Upper lobe of right lung (tissue), 1 donor: Measurements from ENCODE around the gene MAPK7. TPM values are rescaled to one million over a fixed set of nuclear protein-coding genes. Genes with fewer than 3 reads are reported as not detected.

Experiments
- ATAC-seq: fragments of 200-7000 bp; cut with Tn5 transposase; one replicate; pipeline ENCODE4 v1.9.1; 2020; ENCODE audit warnings: mild to moderate bottlenecking, moderate library complexity
- DNase-seq: peaks from one replicate; pipeline ENCODE4 v3.0.0-alpha.2; 2020
- H3K27ac ChIP-seq: fragments of 200-600 bp; one replicate; pipeline ENCODE4 v1.8.0; 2022
- H3K27me3 ChIP-seq: fragments of 200-600 bp; one replicate; pipeline ENCODE4 v1.8.0; 2022; ENCODE audit warnings: mild to moderate bottlenecking
- H3K36me3 ChIP-seq: fragments of 200-600 bp; one replicate; pipeline ENCODE4 v1.8.0; 2022
- H3K4me1 ChIP-seq: fragments of 200-600 bp; one replicate; pipeline ENCODE4 v1.8.0; 2022
- H3K4me3 ChIP-seq: fragments of 200-600 bp; one replicate; pipeline ENCODE4 v1.8.0; 2022; ENCODE audit warnings: mild to moderate bottlenecking
- H3K9me3 ChIP-seq: fragments of 200-600 bp; one replicate; pipeline ENCODE4 v1.8.0; 2022
- intact Hi-C: fragments of 100-400 bp; cut with DNase I; formaldehyde crosslinking; loops from one replicate; pipeline ENCODE4 v1.11.0; 2022
- total RNA-seq: library from RNA; stranded (reverse); fragmentation: NEBNext Ultra II Directional; extraction: Animal tissue kit (Norgen Biotek cat#: 25700); gene quantifications from one replicate; pipeline ENCODE4 v1.2.1, GENCODE V29; 2021
- TF ChIP-seq, protein P1 (sequence below): fragments of 200-600 bp; IDR thresholded peaks from one replicate; pipeline ENCODE4 v1.8.0; 2022; ENCODE audit warnings: antibody characterized with exemption
- donor health status: DM: no; HTN: yes; CAD: no; lungs with severe emphysema.

MAPK7 gene
- total RNA-seq, 1 donor from 2014 or later: 25.7 TPM

DNA sequence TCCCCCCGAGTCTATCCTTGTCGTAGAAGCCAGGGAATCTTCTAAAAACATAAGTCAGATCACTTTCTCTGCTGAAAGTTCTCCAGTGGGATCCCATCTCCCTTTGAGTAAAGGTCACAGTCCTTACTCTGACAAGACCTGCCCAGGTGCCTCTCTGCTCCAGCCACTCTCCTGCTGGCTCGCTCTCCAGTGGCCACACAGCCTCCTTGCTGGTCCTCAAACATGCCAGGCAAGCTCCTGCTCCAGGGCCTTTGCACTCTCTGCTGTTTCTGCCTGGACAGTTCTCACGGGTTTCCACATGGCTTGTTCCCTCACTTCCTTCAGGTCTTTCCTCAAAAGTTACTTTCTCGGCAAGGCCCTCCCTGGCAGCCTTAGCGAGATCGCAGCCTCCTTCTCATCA lies 19.1 kb upstream of the MAPK7 start:
- DNase-seq: no peak

DNA sequence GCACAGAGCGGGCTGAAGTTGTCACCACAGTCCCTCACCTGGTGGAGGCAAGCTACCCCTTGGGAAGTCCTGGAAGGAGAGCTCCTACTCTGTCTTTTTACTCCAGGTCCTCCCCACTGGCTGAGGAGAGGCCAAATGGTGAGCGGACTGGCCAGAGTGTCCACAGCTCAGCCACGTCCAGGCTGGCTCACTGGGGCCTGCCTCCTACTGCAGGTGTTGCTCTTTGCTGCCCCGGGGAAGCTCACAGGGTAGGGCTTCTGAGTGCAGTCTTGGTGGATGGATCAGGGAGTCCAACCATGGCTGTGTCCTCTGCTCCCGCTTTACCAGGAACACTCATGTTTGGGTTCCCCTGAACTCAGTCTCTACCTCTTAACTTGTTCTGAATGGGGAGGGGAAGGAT lies 18.4 kb upstream of the MAPK7 start:
- ATAC-seq (no peak), DNase-seq (no peak)
- H3K4me3 ChIP-seq: no peak overlapping the region
- no peaks in the 10 kb centered on the region for H3K27me3 ChIP-seq
- intact Hi-C loops: no loop called here
- no peaks in the 10 kb centered on the region for H3K36me3 ChIP-seq
- H3K9me3 ChIP-seq: no peaks in the 10 kb centered on the region
- H3K27ac ChIP-seq: no peak overlapping the region
- H3K4me1 ChIP-seq: no peaks in the 10 kb centered on the region
- TF ChIP-seq, protein P1, sequence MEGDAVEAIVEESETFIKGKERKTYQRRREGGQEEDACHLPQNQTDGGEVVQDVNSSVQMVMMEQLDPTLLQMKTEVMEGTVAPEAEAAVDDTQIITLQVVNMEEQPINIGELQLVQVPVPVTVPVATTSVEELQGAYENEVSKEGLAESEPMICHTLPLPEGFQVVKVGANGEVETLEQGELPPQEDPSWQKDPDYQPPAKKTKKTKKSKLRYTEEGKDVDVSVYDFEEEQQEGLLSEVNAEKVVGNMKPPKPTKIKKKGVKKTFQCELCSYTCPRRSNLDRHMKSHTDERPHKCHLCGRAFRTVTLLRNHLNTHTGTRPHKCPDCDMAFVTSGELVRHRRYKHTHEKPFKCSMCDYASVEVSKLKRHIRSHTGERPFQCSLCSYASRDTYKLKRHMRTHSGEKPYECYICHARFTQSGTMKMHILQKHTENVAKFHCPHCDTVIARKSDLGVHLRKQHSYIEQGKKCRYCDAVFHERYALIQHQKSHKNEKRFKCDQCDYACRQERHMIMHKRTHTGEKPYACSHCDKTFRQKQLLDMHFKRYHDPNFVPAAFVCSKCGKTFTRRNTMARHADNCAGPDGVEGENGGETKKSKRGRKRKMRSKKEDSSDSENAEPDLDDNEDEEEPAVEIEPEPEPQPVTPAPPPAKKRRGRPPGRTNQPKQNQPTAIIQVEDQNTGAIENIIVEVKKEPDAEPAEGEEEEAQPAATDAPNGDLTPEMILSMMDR: no peak

More for the DNA sequence above, 19.1 kb upstream of the MAPK7 start:
- Histone ChIP-seq H3K4me3 (no peak overlapping the region), H3K9me3 (no peaks in the 10 kb centered on the region), H3K36me3 (no peaks in the 10 kb centered on the region), H3K27me3 (no peaks in the 10 kb centered on the region), H3K27ac (no peak overlapping the region), H3K4me1 (no peaks in the 10 kb centered on the region)
- ATAC-seq: no peak
- intact Hi-C loops: no loop called here
- TF ChIP-seq, protein P1: no peak

DNA sequence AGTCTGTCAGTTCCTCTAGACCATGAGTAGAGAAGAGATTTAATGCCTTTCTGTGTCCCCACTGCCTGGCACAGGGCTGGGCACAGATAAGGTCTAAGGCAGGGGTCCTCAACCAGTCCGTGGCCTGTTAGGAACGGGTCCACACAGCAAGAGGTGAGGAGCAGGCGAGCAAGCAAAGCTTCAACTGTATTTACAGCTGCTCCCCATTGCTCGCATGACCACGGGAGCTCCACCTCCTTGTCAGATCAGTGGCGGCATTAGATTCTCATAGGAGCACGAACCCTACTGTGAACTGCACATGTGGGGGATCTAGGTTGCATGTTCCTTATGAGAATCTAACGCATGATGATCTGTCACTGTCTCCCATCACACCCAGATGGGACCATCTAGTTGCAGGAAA lies 17.5 kb upstream of the MAPK7 start:
- H3K27ac ChIP-seq: no peak overlapping the region
- no peaks in the 10 kb centered on the region for H3K27me3 ChIP-seq
- DNase-seq: no peak

DNA sequence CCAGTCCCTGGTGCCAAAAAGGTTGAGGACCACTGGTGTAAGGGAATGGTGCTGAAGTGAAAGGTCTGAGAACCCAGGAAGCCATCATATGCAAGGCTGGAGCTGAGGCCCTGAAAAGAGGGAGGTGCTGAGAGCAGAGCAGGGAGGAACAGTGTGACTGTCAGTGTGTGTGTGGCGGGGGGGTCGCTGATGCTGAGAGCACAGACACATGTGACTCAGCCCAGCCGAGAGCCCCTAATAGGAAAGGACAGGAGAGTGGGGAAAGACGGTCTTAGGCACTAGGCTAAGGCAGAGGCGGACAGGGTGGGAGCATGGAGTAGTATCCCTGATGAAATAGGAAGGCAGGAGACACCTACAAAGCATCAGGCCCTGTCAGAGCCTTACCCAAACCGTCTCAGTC lies 17.0 kb upstream of the MAPK7 start:
- H3K27ac ChIP-seq: no peak overlapping the region
- no peak for ATAC-seq

More for the DNA sequence above, 17.5 kb upstream of the MAPK7 start:
- ATAC-seq: no peak
- Histone ChIP-seq H3K4me3 (no peak overlapping the region), H3K36me3 (no peaks in the 10 kb centered on the region), H3K4me1 (no peaks in the 10 kb centered on the region), H3K9me3 (no peaks in the 10 kb centered on the region)
- TF ChIP-seq, protein P1: no peak
- intact Hi-C loops: no loop called here

DNA sequence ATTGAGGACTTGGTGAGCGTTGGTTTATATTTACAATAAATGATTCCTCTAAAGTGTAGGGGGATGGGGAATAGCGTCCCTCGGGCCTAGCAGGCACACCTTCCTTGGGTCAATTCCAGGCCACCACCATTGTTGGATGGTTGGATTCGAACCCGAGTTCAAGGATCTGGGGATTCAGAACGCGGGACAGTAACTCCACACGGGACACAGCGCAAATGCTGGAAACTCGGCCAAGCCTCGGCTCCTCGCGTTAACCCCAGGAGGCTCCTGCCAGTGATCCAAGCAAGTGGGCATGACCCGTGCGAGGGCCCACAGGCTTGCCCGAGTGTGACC lies 16.4 kb upstream of the MAPK7 start:
- Histone ChIP-seq H3K27me3 (no peaks in the 10 kb centered on the region), H3K36me3 (no peaks in the 10 kb centered on the region), H3K27ac (peak overlapping the region; percentile 86), H3K4me1 (no peaks in the 10 kb centered on the region), H3K9me3 (no peaks in the 10 kb centered on the region), H3K4me3 (peak overlapping the region; percentile 84)
- TF ChIP-seq, protein P1: no peak
- intact Hi-C loops: no loop called here
- no peak for ATAC-seq
- DNase-seq: no peak

More for the DNA sequence above, 17.0 kb upstream of the MAPK7 start:
- H3K4me3 ChIP-seq: no peak overlapping the region
- intact Hi-C loops: no loop called here
- H3K36me3 ChIP-seq: no peaks in the 10 kb centered on the region
- no peaks in the 10 kb centered on the region for H3K27me3 ChIP-seq
- DNase-seq: no peak
- TF ChIP-seq, protein P1: no peak
- no peaks in the 10 kb centered on the region for H3K9me3 ChIP-seq
- no peaks in the 10 kb centered on the region for H3K4me1 ChIP-seq
